ENCODE results near the gene VAC14.

DNA sequence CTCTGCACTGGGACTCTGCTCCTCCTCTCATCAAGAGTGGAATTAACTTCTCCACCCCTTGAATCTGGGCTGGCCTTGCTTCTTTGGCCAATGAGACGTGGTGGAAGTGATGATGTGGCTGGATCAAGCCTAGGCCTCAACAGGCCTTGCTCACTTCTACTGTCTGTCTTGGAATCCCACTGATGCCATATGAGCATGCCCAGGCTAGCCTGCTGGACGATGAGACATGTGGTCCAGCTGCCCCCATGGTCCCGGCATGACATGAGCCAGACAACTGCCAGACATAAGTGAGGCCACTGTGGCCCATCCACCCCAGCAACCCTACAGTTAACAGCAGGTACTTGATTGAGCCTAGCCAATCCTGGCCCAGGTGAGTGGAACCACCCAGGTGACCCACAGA lies 18.7 kb downstream of the VAC14 start:
- TF ChIP-seq POLR2AphosphoS5 (IDR thresholded peaks at IDR 0.05), result no peak
- TF ChIP-seq, protein P1, sequence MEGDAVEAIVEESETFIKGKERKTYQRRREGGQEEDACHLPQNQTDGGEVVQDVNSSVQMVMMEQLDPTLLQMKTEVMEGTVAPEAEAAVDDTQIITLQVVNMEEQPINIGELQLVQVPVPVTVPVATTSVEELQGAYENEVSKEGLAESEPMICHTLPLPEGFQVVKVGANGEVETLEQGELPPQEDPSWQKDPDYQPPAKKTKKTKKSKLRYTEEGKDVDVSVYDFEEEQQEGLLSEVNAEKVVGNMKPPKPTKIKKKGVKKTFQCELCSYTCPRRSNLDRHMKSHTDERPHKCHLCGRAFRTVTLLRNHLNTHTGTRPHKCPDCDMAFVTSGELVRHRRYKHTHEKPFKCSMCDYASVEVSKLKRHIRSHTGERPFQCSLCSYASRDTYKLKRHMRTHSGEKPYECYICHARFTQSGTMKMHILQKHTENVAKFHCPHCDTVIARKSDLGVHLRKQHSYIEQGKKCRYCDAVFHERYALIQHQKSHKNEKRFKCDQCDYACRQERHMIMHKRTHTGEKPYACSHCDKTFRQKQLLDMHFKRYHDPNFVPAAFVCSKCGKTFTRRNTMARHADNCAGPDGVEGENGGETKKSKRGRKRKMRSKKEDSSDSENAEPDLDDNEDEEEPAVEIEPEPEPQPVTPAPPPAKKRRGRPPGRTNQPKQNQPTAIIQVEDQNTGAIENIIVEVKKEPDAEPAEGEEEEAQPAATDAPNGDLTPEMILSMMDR (IDR thresholded peaks at IDR 0.05), result no peak
- no peak for TF ChIP-seq POLR2A (IDR thresholded peaks at IDR 0.05)
- TF ChIP-seq EP300 (IDR thresholded peaks at IDR 0.05), result no peak
